DMS 273 (cell line): ENCODE measurements around the gene PRICKLE3.

ENCODE experiments used
- DNase-seq: peaks from one replicate; lab custom pipeline; 2025; ENCODE audit not compliant: unreplicated experiment; lab: John Stamatoyannopoulos, UW

PRICKLE3 gene

GRCh38 chrX:49206543-49206942 is 20.4 kb upstream of the PRICKLE3 start:
- DNase-seq, result no peak

GRCh38 chrX:49205443-49205842 is 19.3 kb upstream of the PRICKLE3 start:
- DNase-seq, result no peak

- DNase-seq, result no peak
Measured at GRCh38 chrX:49204709-49205108, 18.5 kb upstream of the PRICKLE3 start.

GRCh38 chrX:49204017-49204416 is 17.8 kb upstream of the PRICKLE3 start:
- no peak for DNase-seq

- no peak for DNase-seq
Measured at GRCh38 chrX:49203536-49203935, 17.4 kb upstream of the PRICKLE3 start.

- no peak for DNase-seq
Measured at GRCh38 chrX:49202022-49202421, 15.8 kb upstream of the PRICKLE3 start.

- peak; percentile 95 for DNase-seq
Measured at GRCh38 chrX:49199906-49200771, 14.0 kb upstream of the PRICKLE3 start, which contains the start of gene SYP. SYP (minus strand) TSS chrX:49200193; CDS start chrX:49200186, 7 bp downstream.

- DNase-seq, result no peak
Measured at GRCh38 chrX:49199315-49199595, 13.1 kb upstream of the PRICKLE3 start.

- no peak for DNase-seq
Measured at GRCh38 chrX:49198540-49199314, 12.6 kb upstream of the PRICKLE3 start.

GRCh38 chrX:49197543-49198087 is 11.4 kb upstream of the PRICKLE3 start:
- DNase-seq, result no peak

GRCh38 chrX:49193542-49193964 is 7.4 kb upstream of the PRICKLE3 start:
- no peak for DNase-seq

GRCh38 chrX:49192722-49193328 is 6.7 kb upstream of the PRICKLE3 start:
- DNase-seq, result peak; percentile 73

- DNase-seq, result peak; percentile 69
Measured at GRCh38 chrX:49191574-49192011, 5.4 kb upstream of the PRICKLE3 start.

- peak; percentile 98 for DNase-seq
Measured at GRCh38 chrX:49190821-49191573, 4.8 kb upstream of the PRICKLE3 start.

- no peak for DNase-seq
Measured at GRCh38 chrX:49189606-49190005, 3.4 kb upstream of the PRICKLE3 start.

- DNase-seq, result no peak
Measured at GRCh38 chrX:49188468-49189076, 2.4 kb upstream of the PRICKLE3 start.

- no peak for DNase-seq
Measured at GRCh38 chrX:49187526-49187925, 1.4 kb upstream of the PRICKLE3 start.

GRCh38 chrX:49187028-49187394 is 838 bp upstream of the PRICKLE3 start:
- DNase-seq, result no peak

GRCh38 chrX:49184294-49185281 is 1.6 kb downstream of the PRICKLE3 start:
- peak; percentile 93 for DNase-seq
